ENCODE results near the gene CANX. TPM values are rescaled to one million over a fixed set of nuclear protein-coding genes. Genes with fewer than 3 reads are reported as not detected.
"Not testable (repeated sequence)": the region's sequence is repeated elsewhere in the genome, so short reads cannot be mapped to it uniquely, and the experiment has no call there.

CANX gene
- total and polyA plus RNA-seq, 4 donors: 143 to 514 (median 347) TPM

DNA sequence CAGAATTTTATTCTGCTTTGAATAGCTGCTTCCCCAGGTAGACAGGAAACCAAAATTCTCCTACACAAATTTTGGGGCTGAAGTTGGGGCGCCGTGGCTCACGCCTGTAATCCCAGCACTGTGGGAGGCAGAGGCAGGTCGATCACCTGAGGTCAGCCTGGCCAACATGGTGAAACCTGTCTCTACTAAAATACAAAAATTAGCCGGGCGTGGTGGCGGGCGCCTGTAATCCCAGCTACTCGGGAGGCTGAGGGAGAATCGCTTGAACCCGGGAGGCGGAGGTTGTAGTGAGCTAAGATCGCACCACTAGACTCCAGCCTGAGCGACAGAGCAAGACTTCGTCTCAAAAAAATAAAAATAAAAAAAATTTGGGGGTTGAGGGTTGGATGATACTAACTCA lies 1.2 kb upstream of the CANX start:
- ATAC-seq (ENCODE audit: low FRiP score); intact Hi-C loops (cut with DNase I); H3K27me3 ChIP-seq (ENCODE audit: control insufficient read depth in 1 of 2, insufficient read depth in 2 of 2, low read length in 1 of 2); H3K36me3 ChIP-seq (ENCODE audit: control insufficient read depth in 1 of 2, insufficient read depth in 2 of 2, low read length in 1 of 2); H3K4me1 ChIP-seq (ENCODE audit: control insufficient read depth in 1 of 2, insufficient read depth in 2 of 2, low read length in 2 of 2); H3K9me3 ChIP-seq (ENCODE audit: control insufficient read depth, low read length): not testable (repeated sequence)
- Histone ChIP-seq H3K27ac (ENCODE audit: low read depth in 1 of 2, low read length in 2 of 2) (peak overlapping the region; percentile 0 to 59), H3K4me3 (ENCODE audit: low read length in 2 of 2) (peak overlapping the region in 1 of 2 donors; percentile 4)
- WGBS, 2 donors: 96% methylated on average over 15 of the region's 15 CpGs
- DNase-seq: peak in 1 of 2 donors; percentile 63

DNA sequence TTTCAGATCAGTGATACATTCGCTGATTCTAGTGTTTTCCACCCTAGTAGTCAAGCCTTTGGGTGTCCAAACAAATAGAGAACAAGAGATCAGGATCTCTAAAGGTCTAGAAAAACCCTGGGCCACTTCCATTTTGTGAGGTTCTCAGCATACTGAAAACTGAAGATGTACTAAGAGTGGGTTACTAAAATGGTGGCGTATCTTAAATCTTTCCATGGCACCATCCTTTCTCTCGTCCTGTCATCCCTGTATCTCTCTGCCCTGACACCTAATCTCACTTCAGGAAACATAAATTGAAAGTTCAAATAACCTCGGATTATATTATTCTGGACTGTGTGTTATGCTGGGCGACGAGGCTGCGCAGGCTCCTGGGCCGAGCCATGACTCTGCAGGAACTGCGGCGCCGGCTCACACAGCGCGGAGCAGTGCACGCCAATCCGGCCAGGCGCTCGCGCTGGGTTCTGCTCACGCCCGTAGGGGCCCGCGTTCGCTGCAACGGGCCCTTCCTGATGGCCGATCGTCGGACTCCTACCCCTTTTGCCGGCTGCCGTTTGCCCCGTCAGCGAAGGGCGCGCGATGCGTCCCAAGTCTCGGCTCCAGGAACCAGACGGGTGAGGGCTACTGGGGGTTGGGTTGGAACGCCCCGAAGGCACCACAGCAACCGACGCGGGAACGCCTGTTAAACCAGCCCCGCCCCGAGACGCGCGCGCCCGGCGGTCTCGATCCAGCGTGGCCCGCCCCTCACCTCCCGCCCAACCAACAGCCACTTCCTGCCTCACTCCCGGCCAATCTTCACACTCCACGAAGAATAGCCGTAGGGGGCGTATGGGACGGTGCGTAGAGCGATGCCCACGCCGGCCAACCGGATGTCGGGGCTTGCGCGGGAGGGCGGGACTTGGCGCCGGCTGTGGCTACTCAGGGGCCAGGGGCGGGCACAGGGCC lies 503 bp upstream of the CANX start:
- intact Hi-C loops (cut with DNase I): loop anchor here (2.0 kb wide), 2 partner anchors 19 to 35 kb away; partner anchors contain the start of gene MAML1 (in 2 of the 2)
- ATAC-seq (ENCODE audit: low FRiP score) (peak; percentile 99), DNase-seq (peak; percentile 99)
- Histone ChIP-seq H3K27me3 (ENCODE audit: control insufficient read depth in 1 of 2, insufficient read depth in 2 of 2, low read length in 1 of 2) (no peaks in the 10 kb centered on the region), H3K27ac (ENCODE audit: low read depth in 1 of 2, low read length in 2 of 2) (peak overlapping the region; percentile 0 to 59), H3K4me3 (ENCODE audit: low read length in 2 of 2) (peak overlapping the region; percentile 4 to 52), H3K36me3 (ENCODE audit: control insufficient read depth in 1 of 2, insufficient read depth in 2 of 2, low read length in 1 of 2) (no peaks in the 10 kb centered on the region), H3K9me3 (ENCODE audit: control insufficient read depth, low read length) (no peaks in the 10 kb centered on the region), H3K4me1 (ENCODE audit: control insufficient read depth in 1 of 2, insufficient read depth in 2 of 2, low read length in 2 of 2) (no peaks in the 10 kb centered on the region)
- 2% methylated on average over 53 to 72 of the region's 72 CpGs for WGBS, 2 donors

DNA sequence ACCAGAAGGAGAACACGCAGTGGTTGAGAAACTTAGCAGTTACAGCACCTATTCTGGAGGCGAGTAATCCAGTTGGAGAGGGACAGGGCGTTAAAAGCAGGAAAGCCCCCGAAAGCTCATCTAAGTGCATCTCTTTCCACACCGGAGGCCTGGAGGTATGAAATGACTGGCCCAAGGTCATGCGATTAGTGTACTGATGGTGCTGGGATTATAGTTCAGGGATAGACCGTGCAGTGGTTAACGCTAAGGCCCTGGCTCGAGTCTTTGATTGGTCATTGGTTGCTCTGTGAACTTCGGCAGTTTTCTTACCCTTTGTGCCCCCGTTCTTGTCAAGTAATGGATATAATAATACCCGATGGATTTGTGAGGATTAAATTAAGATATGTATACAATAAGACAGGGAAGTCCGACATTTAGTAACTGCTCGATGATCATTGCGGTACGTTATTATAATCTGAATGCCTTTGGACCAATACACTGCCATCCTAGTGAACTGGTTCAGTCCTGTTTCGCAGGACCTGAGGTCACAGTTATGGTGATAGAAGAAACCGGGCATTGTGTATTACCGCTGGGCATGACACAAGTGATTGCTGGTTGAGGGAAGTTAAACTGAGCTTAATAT lies 960 bp downstream of the CANX start:
- intact Hi-C loops (cut with DNase I): loop anchor here (2.0 kb wide), 2 partner anchors 21 to 33 kb away; partner anchors contain the start of gene MAML1 (in 2 of the 2)

DNA sequence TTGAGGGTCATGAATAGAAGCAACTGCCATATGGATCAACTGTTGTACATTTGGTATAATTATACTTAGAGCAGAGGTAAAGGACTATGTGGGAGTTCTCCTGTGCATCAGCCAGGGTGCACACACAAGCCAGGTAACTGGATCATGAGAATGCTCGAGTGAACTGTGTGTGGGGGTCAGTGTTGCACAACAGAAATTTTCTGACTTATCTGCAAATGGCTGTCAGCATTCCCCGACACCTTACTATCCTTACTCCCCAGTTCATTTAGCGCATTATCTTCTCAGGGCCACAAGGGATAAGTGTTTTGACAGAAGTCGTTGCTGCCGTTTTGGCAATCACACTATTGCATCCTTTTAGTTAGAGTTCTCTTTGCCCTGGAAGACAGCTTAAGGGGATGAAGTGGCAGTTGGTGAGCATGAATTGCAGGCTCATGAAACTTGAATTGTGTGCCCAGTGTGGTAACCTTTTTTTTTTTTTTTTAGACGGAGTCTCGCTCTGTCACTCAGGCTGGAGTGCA lies 1.7 kb downstream of the CANX start:
- no peak overlapping the region for H3K27ac ChIP-seq (ENCODE audit: low read depth in 1 of 2, low read length in 2 of 2)
- WGBS, 2 donors: 63% methylated on average over 7 of the region's 7 CpGs
- H3K9me3 ChIP-seq (ENCODE audit: control insufficient read depth, low read length): no peaks in the 10 kb centered on the region
- peak in 1 of 2 donors; percentile 26 for DNase-seq
- no peaks in the 10 kb centered on the region for H3K4me1 ChIP-seq (ENCODE audit: control insufficient read depth in 1 of 2, insufficient read depth in 2 of 2, low read length in 2 of 2)
- no peak for ATAC-seq (ENCODE audit: low FRiP score)
- H3K4me3 ChIP-seq (ENCODE audit: low read length in 2 of 2): no peak overlapping the region
- no peaks in the 10 kb centered on the region for H3K36me3 ChIP-seq (ENCODE audit: control insufficient read depth in 1 of 2, insufficient read depth in 2 of 2, low read length in 1 of 2)
- intact Hi-C loops (cut with DNase I): no loop called here
- no peaks in the 10 kb centered on the region for H3K27me3 ChIP-seq (ENCODE audit: control insufficient read depth in 1 of 2, insufficient read depth in 2 of 2, low read length in 1 of 2)

More for the DNA sequence above, 960 bp downstream of the CANX start:
- Histone ChIP-seq H3K27me3 (ENCODE audit: control insufficient read depth in 1 of 2, insufficient read depth in 2 of 2, low read length in 1 of 2) (no peaks in the 10 kb centered on the region), H3K9me3 (ENCODE audit: control insufficient read depth, low read length) (no peaks in the 10 kb centered on the region), H3K4me1 (ENCODE audit: control insufficient read depth in 1 of 2, insufficient read depth in 2 of 2, low read length in 2 of 2) (no peaks in the 10 kb centered on the region), H3K27ac (ENCODE audit: low read depth in 1 of 2, low read length in 2 of 2) (peak overlapping the region; percentile 61 to 74), H3K36me3 (ENCODE audit: control insufficient read depth in 1 of 2, insufficient read depth in 2 of 2, low read length in 1 of 2) (no peaks in the 10 kb centered on the region), H3K4me3 (ENCODE audit: low read length in 2 of 2) (peak overlapping the region; percentile 46 to 87)
- ATAC-seq (ENCODE audit: low FRiP score) (no peak), DNase-seq (peak in 1 of 2 donors; percentile 37)
- 1 to 2% methylated on average over 19 of the region's 19 CpGs for WGBS, 2 donors

DNA sequence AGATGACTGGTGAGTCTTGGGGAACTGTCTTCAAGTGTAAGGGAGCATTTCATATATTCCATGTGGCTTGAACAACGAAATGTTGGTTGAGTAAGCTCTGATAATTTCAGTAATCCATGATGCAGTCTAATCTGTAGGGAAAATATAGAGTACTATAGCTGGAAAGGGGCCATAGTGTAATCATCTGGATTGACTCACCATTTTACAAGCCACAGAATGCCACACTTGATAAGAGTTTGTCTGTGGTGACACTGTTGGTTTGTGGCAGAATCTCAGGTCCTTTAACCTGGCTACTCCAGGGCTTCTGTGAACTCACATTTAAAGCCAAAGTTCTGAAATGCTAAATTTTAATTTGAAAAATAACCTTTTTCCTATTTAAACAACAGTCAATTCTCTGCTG lies 17.5 kb downstream of the CANX start:
- Histone ChIP-seq H3K27ac (ENCODE audit: low read depth in 1 of 2, low read length in 2 of 2) (no peak overlapping the region), H3K4me1 (ENCODE audit: control insufficient read depth in 1 of 2, insufficient read depth in 2 of 2, low read length in 2 of 2) (no peaks in the 10 kb centered on the region), H3K4me3 (ENCODE audit: low read length in 2 of 2) (no peak overlapping the region), H3K9me3 (ENCODE audit: control insufficient read depth, low read length) (no peaks in the 10 kb centered on the region), H3K36me3 (ENCODE audit: control insufficient read depth in 1 of 2, insufficient read depth in 2 of 2, low read length in 1 of 2) (peaks cover 0 to 17% of the 10 kb centered on the region in 2 donors), H3K27me3 (ENCODE audit: control insufficient read depth in 1 of 2, insufficient read depth in 2 of 2, low read length in 1 of 2) (no peaks in the 10 kb centered on the region)
- WGBS, 2 donors: 85 to 88% methylated on average over 1 of the region's 1 CpG
- ATAC-seq (ENCODE audit: low FRiP score): no peak
- DNase-seq: no peak
- intact Hi-C loops (cut with DNase I): no loop called here

DNA sequence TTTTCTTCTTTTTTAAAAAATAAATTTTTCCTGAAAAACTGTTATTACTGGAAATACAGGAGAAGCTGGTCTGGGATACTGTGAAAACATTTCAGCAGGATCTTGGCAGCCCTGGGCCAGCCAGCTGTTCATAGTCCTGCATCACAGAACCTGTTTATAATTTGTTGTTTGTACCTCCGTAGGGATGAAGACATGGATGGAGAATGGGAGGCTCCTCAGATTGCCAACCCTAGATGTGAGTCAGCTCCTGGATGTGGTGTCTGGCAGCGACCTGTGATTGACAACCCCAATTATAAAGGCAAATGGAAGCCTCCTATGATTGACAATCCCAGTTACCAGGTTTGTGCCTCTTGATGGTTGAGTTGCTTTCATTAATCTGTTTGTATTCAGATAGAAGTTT lies 21.5 kb downstream of the CANX start:
- intact Hi-C loops (cut with DNase I): loop anchor here in 1 of 2 donors (10.0 kb wide), 1 partner anchor 75 kb away; the partner anchor contains the start of gene LTC4S
- Histone ChIP-seq H3K9me3 (ENCODE audit: control insufficient read depth, low read length) (no peaks in the 10 kb centered on the region), H3K36me3 (ENCODE audit: control insufficient read depth in 1 of 2, insufficient read depth in 2 of 2, low read length in 1 of 2) (peaks cover 17 to 25% of the 10 kb centered on the region in 2 donors), H3K27me3 (ENCODE audit: control insufficient read depth in 1 of 2, insufficient read depth in 2 of 2, low read length in 1 of 2) (no peaks in the 10 kb centered on the region), H3K27ac (ENCODE audit: low read depth in 1 of 2, low read length in 2 of 2) (no peak overlapping the region), H3K4me1 (ENCODE audit: control insufficient read depth in 1 of 2, insufficient read depth in 2 of 2, low read length in 2 of 2) (no peaks in the 10 kb centered on the region), H3K4me3 (ENCODE audit: low read length in 2 of 2) (no peak overlapping the region)
- no peak for ATAC-seq (ENCODE audit: low FRiP score)
- 87% methylated on average over 2 of the region's 2 CpGs for WGBS, 2 donors
- DNase-seq: no peak

DNA sequence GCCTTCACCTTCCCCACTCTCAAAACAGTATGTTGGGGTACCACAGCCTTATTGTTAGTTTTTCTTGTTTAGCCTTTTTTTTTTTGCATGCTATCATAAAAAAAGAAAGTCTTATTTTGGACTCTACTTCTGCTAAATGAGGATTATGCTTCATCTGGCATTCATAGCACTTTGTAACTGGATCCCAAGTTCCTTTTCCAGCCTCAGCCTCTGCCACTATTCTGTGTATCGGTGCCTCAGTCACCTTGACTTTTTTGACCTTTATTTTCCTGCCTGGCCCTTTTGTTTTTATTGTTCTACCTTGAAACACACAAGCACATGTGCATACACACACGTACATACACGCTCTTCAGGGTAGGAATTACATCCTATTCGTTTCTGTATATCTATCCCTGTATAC lies 25.4 kb downstream of the CANX start:
- Histone ChIP-seq H3K4me3 (ENCODE audit: low read length in 2 of 2) (no peak overlapping the region), H3K36me3 (ENCODE audit: control insufficient read depth in 1 of 2, insufficient read depth in 2 of 2, low read length in 1 of 2) (peaks cover 17 to 22% of the 10 kb centered on the region in 2 donors), H3K9me3 (ENCODE audit: control insufficient read depth, low read length) (no peaks in the 10 kb centered on the region), H3K27ac (ENCODE audit: low read depth in 1 of 2, low read length in 2 of 2) (no peak overlapping the region), H3K4me1 (ENCODE audit: control insufficient read depth in 1 of 2, insufficient read depth in 2 of 2, low read length in 2 of 2) (no peaks in the 10 kb centered on the region), H3K27me3 (ENCODE audit: control insufficient read depth in 1 of 2, insufficient read depth in 2 of 2, low read length in 1 of 2) (no peaks in the 10 kb centered on the region)
- intact Hi-C loops (cut with DNase I): loop anchor here in 1 of 2 donors (10.0 kb wide), 1 partner anchor 71 kb away; the partner anchor contains the start of gene LTC4S
- WGBS, 2 donors: 90 to 91% methylated on average over 4 of the region's 4 CpGs
- no peak for ATAC-seq (ENCODE audit: low FRiP score)
- DNase-seq: no peak

DNA sequence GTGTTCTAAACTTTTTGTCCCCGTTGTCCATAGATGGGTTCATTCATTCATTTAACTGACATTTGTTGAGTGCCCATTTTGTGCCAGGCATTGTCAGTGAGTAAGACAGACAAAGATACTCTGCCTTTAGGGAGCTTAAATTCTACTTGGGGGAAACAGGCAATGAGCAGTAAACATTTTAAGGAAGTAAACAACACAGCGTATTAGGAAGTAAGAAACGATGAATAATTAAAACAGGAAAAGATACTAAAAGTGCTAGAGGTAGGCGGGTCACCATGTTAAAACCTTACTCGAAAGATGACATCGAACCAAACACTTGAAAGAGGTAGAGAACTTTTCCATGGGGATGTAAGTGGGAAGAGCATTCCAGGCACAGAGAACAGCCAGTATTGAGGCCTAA lies 28.3 kb downstream of the CANX start:
- intact Hi-C loops (cut with DNase I): loop anchor here in 1 of 2 donors (10.0 kb wide), 1 partner anchor 68 kb away; the partner anchor contains the start of gene LTC4S
- ATAC-seq (ENCODE audit: low FRiP score) (no peak), DNase-seq (no peak)
- Histone ChIP-seq H3K36me3 (ENCODE audit: control insufficient read depth in 1 of 2, insufficient read depth in 2 of 2, low read length in 1 of 2) (peaks cover 12 to 14% of the 10 kb centered on the region in 2 donors), H3K4me3 (ENCODE audit: low read length in 2 of 2) (no peak overlapping the region), H3K27ac (ENCODE audit: low read depth in 1 of 2, low read length in 2 of 2) (peak overlapping the region in 1 of 2 donors; percentile 57), H3K27me3 (ENCODE audit: control insufficient read depth in 1 of 2, insufficient read depth in 2 of 2, low read length in 1 of 2) (no peaks in the 10 kb centered on the region), H3K4me1 (ENCODE audit: control insufficient read depth in 1 of 2, insufficient read depth in 2 of 2, low read length in 2 of 2) (no peaks in the 10 kb centered on the region), H3K9me3 (ENCODE audit: control insufficient read depth, low read length) (no peaks in the 10 kb centered on the region)
- WGBS, 2 donors: 90 to 91% methylated on average over 6 of the region's 6 CpGs
